Measurements from ENCODE around the gene TMEM190.

The TMEM190 gene

GRCh38 chr19:55389386-55390317 is 13.0 kb downstream of the TMEM190 start:
- DNase-seq (ENCODE audit: low read depth), result no peak
- no peak overlapping the region for H3K4me3 ChIP-seq (ENCODE audit: low read depth, low read length)
- no peak for TF ChIP-seq CTCF (IDR thresholded peaks at IDR 0.05; ENCODE audit: insufficient read depth, low read depth, low read length, missing control alignments)

GRCh38 chr19:55390461-55390880 is 13.8 kb downstream of the TMEM190 start:
- H3K4me3 ChIP-seq (ENCODE audit: low read depth, low read length), result no peak overlapping the region
- DNase-seq (ENCODE audit: low read depth), result no peak

GRCh38 chr19:55391191-55391670 is 14.6 kb downstream of the TMEM190 start:
- TF ChIP-seq CTCF (IDR thresholded peaks at IDR 0.05; ENCODE audit: insufficient read depth, low read depth, low read length, missing control alignments), result no peak
- DNase-seq (ENCODE audit: low read depth), result no peak
- no peak overlapping the region for H3K4me3 ChIP-seq (ENCODE audit: low read depth, low read length)

More at GRCh38 chr19:55390461-55390880, 13.8 kb downstream of the TMEM190 start:
- TF ChIP-seq CTCF (IDR thresholded peaks at IDR 0.05; ENCODE audit: insufficient read depth, low read depth, low read length, missing control alignments), result no peak

GRCh38 chr19:55391702-55392615 is 15.3 kb downstream of the TMEM190 start:
- no peak for TF ChIP-seq CTCF (IDR thresholded peaks at IDR 0.05; ENCODE audit: insufficient read depth, low read depth, low read length, missing control alignments)

GRCh38 chr19:55392820-55393761 is 16.5 kb downstream of the TMEM190 start:
- no peak overlapping the region for H3K4me3 ChIP-seq (ENCODE audit: low read depth, low read length)
- TF ChIP-seq CTCF (IDR thresholded peaks at IDR 0.05; ENCODE audit: insufficient read depth, low read depth, low read length, missing control alignments), result no peak
- no peak for DNase-seq (ENCODE audit: low read depth)

More at GRCh38 chr19:55391702-55392615, 15.3 kb downstream of the TMEM190 start:
- no peak for DNase-seq (ENCODE audit: low read depth)
- no peak overlapping the region for H3K4me3 ChIP-seq (ENCODE audit: low read depth, low read length)
